CD4-positive, alpha-beta memory T cell (primary cell): ENCODE data around the gene LIPG. TPM values are rescaled to one million over a fixed set of nuclear protein-coding genes. Genes with fewer than 3 reads are reported as not detected.
"Not testable (repeated sequence)": the region's sequence is repeated elsewhere in the genome, so short reads cannot be mapped to it uniquely, and the experiment has no call there.

Experiments used
- CTCF ChIA-PET: fragments of 350-600 bp; sonication (Branson Sonifier 250); formaldehyde crosslinking; loops from one replicate; lab custom pipeline; 2021; ENCODE audit warnings: inconsistent platforms; ENCODE audit not compliant: partially characterized antibody; lab: Charles Lee
- POLR2A ChIA-PET: fragments of 350-600 bp; sonication (Branson Sonifier 250); formaldehyde crosslinking; loops from one replicate; lab custom pipeline; 2021; ENCODE audit not compliant: partially characterized antibody; lab: Charles Lee
- DNase-seq, 5 donors: peaks; one replicate each; pipeline versions ENCODE4 v3.0.0 to v3.0.0-alpha.2; 2020 to 2022; ENCODE audit warnings: mixed read lengths in 1 of 5
- H3K27ac ChIP-seq: one replicate; pipeline ENCODE4 v1.7.0; 2013; ENCODE audit warnings: low read depth, low read length
- H3K27me3 ChIP-seq: 2 replicates; pipeline ENCODE4 v1.7.0; 2013; ENCODE audit warnings: mild to moderate bottlenecking, low read length, moderate library complexity; ENCODE audit not compliant: insufficient read depth
- H3K36me3 ChIP-seq: 2 replicates; pipeline ENCODE4 v1.7.0; 2013; ENCODE audit warnings: mild to moderate bottlenecking, low read length, moderate library complexity; ENCODE audit not compliant: insufficient read depth
- H3K4me1 ChIP-seq: 2 replicates; pipeline ENCODE4 v1.7.0; 2013; ENCODE audit warnings: mild to moderate bottlenecking, low read length, moderate library complexity; ENCODE audit not compliant: insufficient read depth
- H3K4me3 ChIP-seq, 2 donors: one replicate each; pipeline ENCODE4 v1.7.0; 2013; ENCODE audit warnings: low read length in 2 of 2, mild to moderate bottlenecking in 1 of 2
- H3K9me3 ChIP-seq, 2 donors: one replicate each; pipeline ENCODE4 v1.7.0; 2013; ENCODE audit warnings: low read length in 2 of 2, control low read depth in 1 of 2; ENCODE audit not compliant: control insufficient read depth in 1 of 2
- H3K27ac Mint-ChIP-seq, 7 donors: one replicate each; pipeline ENCODE4 v1.8.0; 2020 to 2021; ENCODE audit warnings: mixed read lengths in 7 of 7, mild to moderate bottlenecking in 6 of 7, inconsistent platforms in 3 of 7, moderate library complexity in 3 of 7
- H3K27me3 Mint-ChIP-seq, 2 donors: one replicate each; pipeline ENCODE4 v1.8.0; 2020 to 2021; ENCODE audit warnings: mixed read lengths in 2 of 2
- H3K36me3 Mint-ChIP-seq, 2 donors: one replicate each; pipeline ENCODE4 v1.8.0; 2020 to 2021; ENCODE audit warnings: mixed read lengths in 2 of 2, inconsistent platforms in 1 of 2, mild to moderate bottlenecking in 1 of 2
- H3K4me1 Mint-ChIP-seq, 4 donors: one replicate each; pipeline ENCODE4 v1.8.0; 2020 to 2021; ENCODE audit warnings: mixed read lengths in 4 of 4, mild to moderate bottlenecking in 1 of 4
- H3K4me3 Mint-ChIP-seq, 8 donors: one replicate each; pipeline ENCODE4 v1.8.0; 2020 to 2021; ENCODE audit warnings: mixed read lengths in 8 of 8, mild to moderate bottlenecking in 7 of 8, moderate library complexity in 6 of 8, inconsistent platforms in 3 of 8
- H3K9me3 Mint-ChIP-seq, 8 donors: one replicate each; pipeline ENCODE4 v1.8.0; 2020 to 2021; ENCODE audit warnings: mixed read lengths in 8 of 8, mild to moderate bottlenecking in 5 of 8, inconsistent platforms in 3 of 8, moderate library complexity in 1 of 8
- intact Hi-C: fragments of 100-400 bp; cut with micrococcal nuclease; formaldehyde crosslinking; loops from one replicate; pipeline ENCODE4 v1.15.1; 2023
- polyA plus RNA-seq, 2 donors: library from polyadenylated mRNA; unstranded; fragments of 300-500 nt; fragmentation: Illumina TruSeq; gene quantifications; one replicate each; pipeline ENCODE4 v1.2.3, GENCODE V29; 2021
- total RNA-seq, 2 experiments: library from RNA; stranded (reverse); gene quantifications; one replicate each; pipeline ENCODE4 v1.2.3, GENCODE V29; 2021

Gene LIPG
- total and polyA plus RNA-seq, 4 experiments from 2014 or later: not detected

GRCh38 chr18:49584394-49584793, 22.5 kb downstream of the LIPG start:
- H3K9me3 ChIP-seq: no peaks in the 10 kb centered on the region
- Mint-ChIP-seq H3K27ac (peak overlapping the region in 1 of 7 donors; percentile 20), H3K4me1 (peaks cover 0 to 3% (median 0%) of the 10 kb centered on the region in 4 donors), H3K4me3 (no peak overlapping the region), H3K9me3 (peaks cover 0 to 3% (median 0%) of the 10 kb centered on the region in 8 donors), H3K27me3 (peaks cover 7 to 24% of the 10 kb centered on the region in 2 donors), H3K36me3 (no peaks in the 10 kb centered on the region)
- no peaks in the 10 kb centered on the region for H3K4me1 ChIP-seq
- no peak for DNase-seq
- no peak overlapping the region for H3K4me3 ChIP-seq
- H3K27ac ChIP-seq: no peak overlapping the region
- H3K36me3 ChIP-seq: no peaks in the 10 kb centered on the region
- CTCF ChIA-PET: no interaction called here
- POLR2A ChIA-PET: no interaction called here
- no peaks in the 10 kb centered on the region for H3K27me3 ChIP-seq
- intact Hi-C loops: no loop called here

- H3K27ac Mint-ChIP-seq, intact Hi-C loops, CTCF ChIA-PET, H3K27ac ChIP-seq, H3K4me1 Mint-ChIP-seq, POLR2A ChIA-PET, H3K9me3 ChIP-seq, H3K4me3 ChIP-seq, H3K36me3 Mint-ChIP-seq, H3K4me1 ChIP-seq, H3K4me3 Mint-ChIP-seq, H3K9me3 Mint-ChIP-seq, H3K36me3 ChIP-seq, DNase-seq, H3K27me3 ChIP-seq: not testable (repeated sequence)
- peaks cover 4 to 24% of the 10 kb centered on the region in 2 donors for H3K27me3 Mint-ChIP-seq
Observed at GRCh38 chr18:49584951-49585350, 23.1 kb downstream of the LIPG start.

- no peaks in the 10 kb centered on the region for H3K4me1 ChIP-seq
- Mint-ChIP-seq H3K36me3 (no peaks in the 10 kb centered on the region), H3K27ac (no peak overlapping the region), H3K27me3 (peaks cover 4 to 18% of the 10 kb centered on the region in 2 donors), H3K4me1 (peaks cover 0 to 3% (median 0%) of the 10 kb centered on the region in 4 donors), H3K4me3 (no peak overlapping the region), H3K9me3 (no peaks in the 10 kb centered on the region)
- intact Hi-C loops: no loop called here
- H3K36me3 ChIP-seq: no peaks in the 10 kb centered on the region
- H3K4me3 ChIP-seq: no peak overlapping the region
- no peak for DNase-seq
- H3K27me3 ChIP-seq: no peaks in the 10 kb centered on the region
- no peak overlapping the region for H3K27ac ChIP-seq
- ChIA-PET CTCF (no interaction called here), POLR2A (no interaction called here)
- no peaks in the 10 kb centered on the region for H3K9me3 ChIP-seq
Observed at GRCh38 chr18:49585781-49586663, 24.2 kb downstream of the LIPG start.

- ChIA-PET CTCF (no interaction called here), POLR2A (no interaction called here)
- Mint-ChIP-seq H3K36me3 (no peaks in the 10 kb centered on the region), H3K4me3 (no peak overlapping the region), H3K9me3 (no peaks in the 10 kb centered on the region), H3K27ac (no peak overlapping the region), H3K27me3 (peaks cover 8 to 10% of the 10 kb centered on the region in 2 donors), H3K4me1 (peaks cover 0 to 1% (median 0%) of the 10 kb centered on the region in 4 donors)
- H3K36me3 ChIP-seq: no peaks in the 10 kb centered on the region
- H3K4me3 ChIP-seq: no peak overlapping the region
- H3K9me3 ChIP-seq: no peaks in the 10 kb centered on the region
- no peaks in the 10 kb centered on the region for H3K27me3 ChIP-seq
- no peak overlapping the region for H3K27ac ChIP-seq
- H3K4me1 ChIP-seq: no peaks in the 10 kb centered on the region
- intact Hi-C loops: no loop called here
- no peak for DNase-seq
Observed at GRCh38 chr18:49588171-49588570, 26.3 kb downstream of the LIPG start.

- H3K4me1 ChIP-seq: no peaks in the 10 kb centered on the region
- no peaks in the 10 kb centered on the region for H3K36me3 ChIP-seq
- Mint-ChIP-seq H3K4me1 (peaks cover 0 to 1% (median 0%) of the 10 kb centered on the region in 4 donors), H3K4me3 (no peak overlapping the region), H3K36me3 (no peaks in the 10 kb centered on the region), H3K9me3 (no peaks in the 10 kb centered on the region), H3K27ac (no peak overlapping the region), H3K27me3 (peaks cover 7 to 10% of the 10 kb centered on the region in 2 donors)
- no peak overlapping the region for H3K27ac ChIP-seq
- intact Hi-C loops: no loop called here
- ChIA-PET POLR2A (no interaction called here), CTCF (no interaction called here)
- H3K27me3 ChIP-seq: no peaks in the 10 kb centered on the region
- DNase-seq: no peak
- no peaks in the 10 kb centered on the region for H3K9me3 ChIP-seq
- no peak overlapping the region for H3K4me3 ChIP-seq
Observed at GRCh38 chr18:49588971-49589370, 27.1 kb downstream of the LIPG start.

- Histone ChIP-seq H3K36me3 (no peaks in the 10 kb centered on the region), H3K27me3 (no peaks in the 10 kb centered on the region), H3K4me3 (no peak overlapping the region), H3K9me3 (no peaks in the 10 kb centered on the region), H3K4me1 (no peaks in the 10 kb centered on the region), H3K27ac (no peak overlapping the region)
- intact Hi-C loops: no loop called here
- Mint-ChIP-seq H3K36me3 (no peaks in the 10 kb centered on the region), H3K27me3 (peaks cover 8 to 10% of the 10 kb centered on the region in 2 donors), H3K27ac (no peak overlapping the region), H3K4me1 (peaks cover 0 to 1% (median 0%) of the 10 kb centered on the region in 4 donors), H3K9me3 (no peaks in the 10 kb centered on the region), H3K4me3 (no peak overlapping the region)
- POLR2A ChIA-PET: no interaction called here
- no peak for DNase-seq
- CTCF ChIA-PET: no interaction called here
Observed at GRCh38 chr18:49590608-49591007, 28.8 kb downstream of the LIPG start.

- intact Hi-C loops: no loop called here
- Histone ChIP-seq H3K27me3 (no peaks in the 10 kb centered on the region), H3K27ac (no peak overlapping the region), H3K9me3 (no peaks in the 10 kb centered on the region), H3K4me3 (no peak overlapping the region), H3K4me1 (no peaks in the 10 kb centered on the region), H3K36me3 (no peaks in the 10 kb centered on the region)
- peaks cover 8 to 10% of the 10 kb centered on the region in 2 donors for H3K27me3 Mint-ChIP-seq
- no peak for DNase-seq
- CTCF ChIA-PET: interaction anchor here (1.0 kb wide), 1 partner anchor 267 kb away, joined by 3 read pairs; no protein-coding TSS in a partner anchor
- H3K4me1 Mint-ChIP-seq: peaks cover 0 to 1% (median 0%) of the 10 kb centered on the region in 4 donors
- no peaks in the 10 kb centered on the region for H3K36me3 Mint-ChIP-seq
- POLR2A ChIA-PET: no interaction called here
- no peak overlapping the region for H3K4me3 Mint-ChIP-seq
- H3K27ac Mint-ChIP-seq: no peak overlapping the region
- no peaks in the 10 kb centered on the region for H3K9me3 Mint-ChIP-seq
Observed at GRCh38 chr18:49591271-49591670, 29.4 kb downstream of the LIPG start.
